Right lung (tissue), 5 donors: ENCODE data around the gene KIAA2012. TPM values are rescaled to one million over a fixed set of nuclear protein-coding genes. Genes with fewer than 3 reads are reported as not detected.

Source experiments
- DNase-seq, 2 donors: peaks; one replicate each; pipeline ENCODE4 v3.0.0-alpha.2; 2013
- polyA plus RNA-seq, 5 donors: library from polyadenylated mRNA; unstranded; fragments of 120-200 nt; gene quantifications; one replicate each; pipeline versions ENCODE4 v1.2.1 to v1.2.3, GENCODE V29; 2013; ENCODE audit warnings: inconsistent platforms in 1 of 5, low replicate concordance in 1 of 5; ENCODE audit not compliant: insufficient read length in 5 of 5, insufficient read depth in 1 of 5

The KIAA2012 gene
- polyA plus RNA-seq, 5 donors, result 0.46 to 2.7 (median 1.5) TPM

- DNase-seq, result no peak
Observed at GRCh38 chr2:202074324-202074723, 1.3 kb downstream of the KIAA2012 start.

- no peak for DNase-seq
Observed at GRCh38 chr2:202079310-202079709, 6.3 kb downstream of the KIAA2012 start.

GRCh38 chr2:202084265-202084664 lies 11.2 kb downstream of the KIAA2012 start:
- DNase-seq, result no peak

GRCh38 chr2:202088777-202089176 lies 15.7 kb downstream of the KIAA2012 start:
- no peak for DNase-seq

GRCh38 chr2:202090530-202090929 lies 17.5 kb downstream of the KIAA2012 start:
- DNase-seq, result no peak

- DNase-seq, result no peak
Observed at GRCh38 chr2:202091476-202091875, 18.4 kb downstream of the KIAA2012 start.

GRCh38 chr2:202094426-202094986 lies 21.5 kb downstream of the KIAA2012 start:
- no peak for DNase-seq

- no peak for DNase-seq
Observed at GRCh38 chr2:202095235-202095634, 22.2 kb downstream of the KIAA2012 start.

GRCh38 chr2:202096736-202097135 lies 23.7 kb downstream of the KIAA2012 start:
- no peak for DNase-seq

- DNase-seq, result no peak
Observed at GRCh38 chr2:202098291-202098690, 25.2 kb downstream of the KIAA2012 start.

- DNase-seq, result no peak
Observed at GRCh38 chr2:202099515-202099914, 26.5 kb downstream of the KIAA2012 start.

- DNase-seq, result no peak
Observed at GRCh38 chr2:202100176-202100575, 27.1 kb downstream of the KIAA2012 start.

- DNase-seq, result no peak
Observed at GRCh38 chr2:202101026-202101579, 28.0 kb downstream of the KIAA2012 start.

GRCh38 chr2:202102425-202103000 lies 29.5 kb downstream of the KIAA2012 start:
- DNase-seq, result no peak

- no peak for DNase-seq
Observed at GRCh38 chr2:202104286-202104870, 31.3 kb downstream of the KIAA2012 start.

- DNase-seq, result no peak
Observed at GRCh38 chr2:202105025-202105424, 32.0 kb downstream of the KIAA2012 start.

GRCh38 chr2:202108345-202108744 lies 35.3 kb downstream of the KIAA2012 start:
- no peak for DNase-seq

GRCh38 chr2:202109139-202109736 lies 36.2 kb downstream of the KIAA2012 start:
- no peak for DNase-seq

GRCh38 chr2:202109737-202110184 lies 36.7 kb downstream of the KIAA2012 start:
- peak in 1 of 2 donors; percentile 27 for DNase-seq

GRCh38 chr2:202110491-202110890 lies 37.4 kb downstream of the KIAA2012 start:
- DNase-seq, result no peak

- DNase-seq, result no peak
Observed at GRCh38 chr2:202112041-202112440, 39.0 kb downstream of the KIAA2012 start.

GRCh38 chr2:202113571-202114142 lies 40.6 kb downstream of the KIAA2012 start:
- no peak for DNase-seq
